ENCODE data around the gene OR51B6. TPM values are rescaled to one million over a fixed set of nuclear protein-coding genes. Genes with fewer than 3 reads are reported as not detected.

Gene OR51B6
- total and polyA plus RNA-seq, 2 experiments from 2014 or later = not detected

GRCh38 chr11:5317292-5317691 is 34.0 kb upstream of the OR51B6 start:
- no peak overlapping the region for H3K4me2 ChIP-seq
- no peak overlapping the region for H3K4me3 ChIP-seq
- H3K36me3 ChIP-seq (ENCODE audit: insufficient read depth) = no peaks in the 10 kb centered on the region
- no peaks in the 10 kb centered on the region for H4K20me1 ChIP-seq (replicated peaks; ENCODE audit: insufficient read depth)
- H3K9me2 ChIP-seq (ENCODE audit: insufficient read depth) = no peaks in the 10 kb centered on the region
- H3K9me3 Mint-ChIP-seq = no peaks in the 10 kb centered on the region
- H3K79me2 ChIP-seq (replicated peaks; ENCODE audit: insufficient read depth) = no peaks in the 10 kb centered on the region
- no peaks in the 10 kb centered on the region for H3K4me1 Mint-ChIP-seq
- no peak for DNase-seq (ENCODE audit: low spot score)
- no peaks in the 10 kb centered on the region for H3K27me3 ChIP-seq (ENCODE audit: insufficient read depth)
- H3K27ac ChIP-seq (ENCODE audit: low read depth) = no peak overlapping the region
- H3K4me1 ChIP-seq (ENCODE audit: insufficient read depth) = no peaks in the 10 kb centered on the region
- TF ChIP-seq, protein P1, sequence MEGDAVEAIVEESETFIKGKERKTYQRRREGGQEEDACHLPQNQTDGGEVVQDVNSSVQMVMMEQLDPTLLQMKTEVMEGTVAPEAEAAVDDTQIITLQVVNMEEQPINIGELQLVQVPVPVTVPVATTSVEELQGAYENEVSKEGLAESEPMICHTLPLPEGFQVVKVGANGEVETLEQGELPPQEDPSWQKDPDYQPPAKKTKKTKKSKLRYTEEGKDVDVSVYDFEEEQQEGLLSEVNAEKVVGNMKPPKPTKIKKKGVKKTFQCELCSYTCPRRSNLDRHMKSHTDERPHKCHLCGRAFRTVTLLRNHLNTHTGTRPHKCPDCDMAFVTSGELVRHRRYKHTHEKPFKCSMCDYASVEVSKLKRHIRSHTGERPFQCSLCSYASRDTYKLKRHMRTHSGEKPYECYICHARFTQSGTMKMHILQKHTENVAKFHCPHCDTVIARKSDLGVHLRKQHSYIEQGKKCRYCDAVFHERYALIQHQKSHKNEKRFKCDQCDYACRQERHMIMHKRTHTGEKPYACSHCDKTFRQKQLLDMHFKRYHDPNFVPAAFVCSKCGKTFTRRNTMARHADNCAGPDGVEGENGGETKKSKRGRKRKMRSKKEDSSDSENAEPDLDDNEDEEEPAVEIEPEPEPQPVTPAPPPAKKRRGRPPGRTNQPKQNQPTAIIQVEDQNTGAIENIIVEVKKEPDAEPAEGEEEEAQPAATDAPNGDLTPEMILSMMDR (conservative IDR thresholded peaks at IDR 0.05; ENCODE audit: low read depth in 2 of 2) = 0 out of 4 replicates have a peak, but pooled peaks of 1 of the 2 experiments have one; percentile 12
- no peak for TF ChIP-seq CREB1 (CRISPR knock-in tag; IDR thresholded peaks at IDR 0.05; ENCODE audit: low read depth)
- H3K36me3 Mint-ChIP-seq (ENCODE audit: low read depth) = no peaks in the 10 kb centered on the region
- H3K27me3 Mint-ChIP-seq (ENCODE audit: insufficient read depth, low read depth, poor library complexity) = no peaks in the 10 kb centered on the region
- H3K4me3 Mint-ChIP-seq = no peak overlapping the region
- H3F3A ChIP-seq (replicated peaks; ENCODE audit: low read depth) = no peaks in the 10 kb centered on the region
- no peak for ATAC-seq
- H2AFZ ChIP-seq = no peak overlapping the region
- H3K27ac Mint-ChIP-seq = no peak overlapping the region

- Mint-ChIP-seq H3K4me1 (no peaks in the 10 kb centered on the region), H3K9me3 (no peaks in the 10 kb centered on the region), H3K27ac (no peak within 1 kb of the TSS), H3K27me3 (ENCODE audit: insufficient read depth, low read depth, poor library complexity) (peaks cover 3% of the 10 kb centered on the region), H3K4me3 (no peak within 1 kb of the TSS), H3K36me3 (ENCODE audit: low read depth) (no peaks in the 10 kb centered on the region)
- H3K9me2 ChIP-seq (ENCODE audit: insufficient read depth) = no peaks in the 10 kb centered on the region
- peak within 1 kb of the TSS; percentile 6 for H2AFZ ChIP-seq
- H3K4me3 ChIP-seq = no peak within 1 kb of the TSS
- TF ChIP-seq ZNF331 (CRISPR knock-in tag; IDR thresholded peaks at IDR 0.05; ENCODE audit: low read depth) (no peak), ETS1 (IDR thresholded peaks at IDR 0.05) (no peak), STAT1 (IDR thresholded peaks at IDR 0.05; ENCODE audit: unreplicated experiment) (no peak), CREB1 (CRISPR knock-in tag; IDR thresholded peaks at IDR 0.05; ENCODE audit: low read depth) (no peak), ZNF114 (CRISPR knock-in tag; IDR thresholded peaks at IDR 0.05) (no peak), ZNF462 (CRISPR knock-in tag; IDR thresholded peaks at IDR 0.05) (no peak), NANOG (IDR thresholded peaks at IDR 0.05; ENCODE audit: borderline replicate concordance) (no peak), REST (IDR thresholded peaks at IDR 0.05; ENCODE audit: unreplicated experiment) (no peak)
- H4K20me1 ChIP-seq (replicated peaks; ENCODE audit: insufficient read depth) = no peaks in the 10 kb centered on the region
- no peaks in the 10 kb centered on the region for H3K36me3 ChIP-seq (ENCODE audit: insufficient read depth)
- no peaks in the 10 kb centered on the region for H3K79me2 ChIP-seq (replicated peaks; ENCODE audit: insufficient read depth)
- no peak within 1 kb of the TSS for H3K27ac ChIP-seq (ENCODE audit: low read depth)
- DNase-seq (ENCODE audit: low spot score) (no peak), ATAC-seq (no peak)
- H3K4me1 ChIP-seq (ENCODE audit: insufficient read depth) = no peaks in the 10 kb centered on the region
- no peaks in the 10 kb centered on the region for H3F3A ChIP-seq (replicated peaks; ENCODE audit: low read depth)
- no peak within 1 kb of the TSS for H3K4me2 ChIP-seq
- no peaks in the 10 kb centered on the region for H3K27me3 ChIP-seq (ENCODE audit: insufficient read depth)
These were observed 27.1 kb upstream of the OR51B6 start, which contains the start of gene OR51B2 for GRCh38 chr11:5324197-5324596. Gene OR51B2, minus strand, starts transcription at chr11:5324297. Its CDS starts 0 bp downstream, at chr11:5324297.

Data from GM23338 (cell line).